A549 (cell line): ENCODE data around the gene RORC. TPM values are rescaled to one million over a fixed set of nuclear protein-coding genes. Genes with fewer than 3 reads are reported as not detected.

Experiments
- ATAC-seq, 2 experiments: fragments of 200-7000 bp in 1 of 2; fragments of >200 bp in 1 of 2; cut with Nextera tagmentation in 1 of 2; cut with Tn5 transposase in 1 of 2; 3 replicates each; pipeline versions ENCODE4 v1.8.0 to v1.9.1; 2018 to 2020; ENCODE audit warnings: mild to moderate bottlenecking in 1 of 2, moderate library complexity in 1 of 2
- CTCF ChIA-PET: fragments of 300-600 bp; sonication (Branson Sonifier 250); formaldehyde crosslinking; extraction: SDS; loops from one replicate; lab custom pipeline; 2021; ENCODE audit warnings: antibody characterized with exemption, inconsistent platforms; lab: Yijun Ruan, JAX
- POLR2A ChIA-PET: fragments of 350-600 bp; formaldehyde crosslinking; extraction: SDS; loops from one replicate; lab custom pipeline; 2021; ENCODE audit warnings: antibody characterized with exemption, inconsistent platforms; lab: Yijun Ruan, JAX
- DNase-seq, 2 experiments: peaks; one replicate each; pipeline versions ENCODE4 v3.0.0 to v3.0.0-alpha.2; 2011 to 2016; ENCODE audit warnings: low read depth in 1 of 2, low spot score in 1 of 2
- FAIRE-seq: peaks from 2 replicates; lab custom pipeline; 2011; peaks lifted over from hg19 to GRCh38; lab: Jason Lieb, UNC
- H3K27ac ChIP-seq, 2 experiments: fragments of >200 bp; sonication (Bioruptor Twin); formaldehyde crosslinking; 3 replicates each; pipeline ENCODE4 v1.5.1; 2016 to 2017
- H3K4me1 ChIP-seq: fragments of >200 bp; sonication (Bioruptor Twin); formaldehyde crosslinking; 3 replicates; pipeline ENCODE4 v1.6.1; 2016
- H3K4me2 ChIP-seq: fragments of >200 bp; sonication (Bioruptor Twin); formaldehyde crosslinking; 3 replicates; pipeline ENCODE4 v1.6.1; 2016
- H3K4me3 ChIP-seq: fragments of >200 bp; sonication (Bioruptor Twin); formaldehyde crosslinking; 3 replicates; pipeline ENCODE4 v1.5.1; 2016
- H3K9me3 ChIP-seq: fragments of >200 bp; sonication (Bioruptor Twin); formaldehyde crosslinking; 3 replicates; pipeline ENCODE4 v1.6.1; 2016
- BCL3 ChIP-seq: fragments of >200 bp; sonication (Bioruptor Twin); formaldehyde crosslinking; IDR thresholded peaks from 3 replicates; pipeline ENCODE4 v1.6.1; 2016
- BHLHE40 ChIP-seq: IDR thresholded peaks from 2 replicates; pipeline ENCODE4 v1.6.1; 2012; ENCODE audit warnings: low read depth, low read length, inconsistent platforms
- CBX2 ChIP-seq: fragments of 200-600 bp; sonication (generic); IDR thresholded peaks from 2 replicates; pipeline ENCODE4 v1.6.1; 2016; ENCODE audit warnings: low read depth, mild to moderate bottlenecking, borderline replicate concordance
- EP300 ChIP-seq, 2 experiments: fragments of >200 bp; sonication (Bioruptor Twin); formaldehyde crosslinking; IDR thresholded peaks; 2 replicates in 1 of 2; 3 replicates in 1 of 2; pipeline ENCODE4 v1.6.1; 2016 to 2017
- FOSB ChIP-seq: fragments of 250-450 bp; sonication (Bioruptor Pico); IDR thresholded peaks from 2 replicates; pipeline ENCODE4 v1.5.0; 2020; ENCODE audit warnings: mild to moderate bottlenecking, moderate library complexity
- FOXS1 ChIP-seq: fragments of 250-450 bp; sonication (Bioruptor Pico); IDR thresholded peaks from 2 replicates; pipeline ENCODE4 v1.5.0; 2020; ENCODE audit warnings: mild to moderate bottlenecking, moderate library complexity
- HDAC2 ChIP-seq: fragments of 200-600 bp; sonication (generic); IDR thresholded peaks from 2 replicates; pipeline ENCODE4 v1.6.1; 2016
- HOXB13 ChIP-seq: fragments of 250-450 bp; sonication (Bioruptor Pico); IDR thresholded peaks from 2 replicates; pipeline ENCODE4 v1.5.0; 2020; ENCODE audit warnings: low read depth, mild to moderate bottlenecking, moderate library complexity
- KDM1A ChIP-seq: fragments of 200-600 bp; sonication (generic); IDR thresholded peaks from 2 replicates; pipeline ENCODE4 v1.6.1; 2016; ENCODE audit warnings: low read depth, mild to moderate bottlenecking
- MAFK ChIP-seq: fragments of 450-650 bp; IDR thresholded peaks from 2 replicates; pipeline ENCODE4 v1.6.1; 2014; ENCODE audit not compliant: partially characterized antibody
- NFE2L2 ChIP-seq: fragments of 150-350 bp; conservative IDR thresholded peaks from 2 replicates; pipeline ENCODE4 v1.6.1; 2014; ENCODE audit warnings: low read length
- NR3C1 ChIP-seq: fragments of >200 bp; sonication (Bioruptor Twin); formaldehyde crosslinking; IDR thresholded peaks from 3 replicates; pipeline ENCODE4 v1.6.1; 2017
- PBX3 ChIP-seq: IDR thresholded peaks from 2 replicates; pipeline ENCODE4 v1.6.1; 2012
- PHF8 ChIP-seq: fragments of 200-600 bp; sonication (generic); IDR thresholded peaks from 2 replicates; pipeline ENCODE4 v1.6.1; 2016; ENCODE audit warnings: low read depth, mild to moderate bottlenecking, antibody characterized with exemption, moderate library complexity, borderline replicate concordance
- RAD21 ChIP-seq, 2 experiments: fragments of >200 bp in 1 of 2; sonication (Bioruptor Twin) in 1 of 2; formaldehyde crosslinking in 1 of 2; IDR thresholded peaks in 1 of 2; conservative IDR thresholded peaks in 1 of 2; 2 replicates in 1 of 2; 3 replicates in 1 of 2; pipeline ENCODE4 v1.6.1; 2012 to 2018; ENCODE audit warnings: inconsistent platforms in 1 of 2
- REST ChIP-seq: fragments of 200-600 bp; sonication (generic); IDR thresholded peaks from 2 replicates; pipeline ENCODE4 v1.6.1; 2016; ENCODE audit warnings: antibody characterized with exemption, mild to moderate bottlenecking, moderate library complexity
- TP53 ChIP-seq: fragments of 250-450 bp; sonication (Bioruptor Pico); IDR thresholded peaks from 2 replicates; pipeline ENCODE4 v1.5.0; 2021; ENCODE audit warnings: mild to moderate bottlenecking, moderate library complexity
- ZFP36 ChIP-seq: fragments of 450-650 bp; IDR thresholded peaks from 2 replicates; pipeline ENCODE4 v1.6.1; 2014; ENCODE audit warnings: borderline replicate concordance; ENCODE audit not compliant: partially characterized antibody
- ZNF302 ChIP-seq: fragments of 250-450 bp; sonication (Bioruptor Pico); IDR thresholded peaks from 2 replicates; pipeline ENCODE4 v1.9.0; 2021; ENCODE audit warnings: inconsistent platforms, mild to moderate bottlenecking, moderate library complexity
- ZSCAN20 ChIP-seq: fragments of 250-450 bp; sonication (Bioruptor Pico); IDR thresholded peaks from 2 replicates; pipeline ENCODE4 v1.8.0; 2022; ENCODE audit warnings: mild to moderate bottlenecking, moderate library complexity
- WGBS: methylation state at CpG from one replicate; pipeline ENCODE4 v1.1.6; 2017; ENCODE audit errors: missing lambda C conversion rate; 5-methylcytosine and 5-hydroxymethylcytosine counted together
- polyA plus RNA-seq, 4 experiments: library from polyadenylated mRNA; depleted of rRNA in 3 of 4; stranded (reverse); fragments of >200 nt; fragmentation: RNase III in 1 of 4; extraction: RNeasy Plus Mini Kit Qiagen cat#74134 plus additional on column Dnase treatment in 1 of 4; gene quantifications; 2 replicates in 3 of 4; 3 replicates in 1 of 4; pipeline ENCODE4 v1.2.3, GENCODE V29; 2011 to 2017

Gene RORC
- polyA plus RNA-seq, 2 of the 4 experiments (the other 2 are of a cell fraction) = 0.06 to 0.25 TPM

- Histone ChIP-seq H3K4me3 (no peak overlapping the region), H3K27ac (no peak overlapping the region), H3K9me3 (no peaks in the 10 kb centered on the region), H3K4me1 (no peaks in the 10 kb centered on the region)
- ATAC-seq (no peak), DNase-seq (no peak), FAIRE-seq (no peak)
- WGBS = 97% methylated on average over 1 of the region's 1 CpG
- CTCF ChIA-PET = interaction anchor here (1.2 kb wide), 1 partner anchor 366 kb away, joined by 3 read pairs; no protein-coding TSS in a partner anchor
- no peak for TF ChIP-seq REST
- TF ChIP-seq ZFP36 = no peak
- TF ChIP-seq KDM1A = no peak
- TF ChIP-seq, all 56 proteins: peak for 0
- H3K4me2 ChIP-seq = no peak overlapping the region
- POLR2A ChIA-PET = no interaction called here
Measured at GRCh38 chr1:151809985-151810556, 21.5 kb downstream of the RORC start.

GRCh38 chr1:151809290-151809984, 22.2 kb downstream of the RORC start:
- no peak for FAIRE-seq
- H3K4me2 ChIP-seq = no peak overlapping the region
- no peak for ATAC-seq
- POLR2A ChIA-PET = no interaction called here
- CTCF ChIA-PET = interaction anchor here (1.2 kb wide), 1 partner anchor 365 kb away, joined by 3 read pairs; no protein-coding TSS in a partner anchor
- H3K9me3 ChIP-seq = no peaks in the 10 kb centered on the region
- no peak for DNase-seq
- H3K4me3 ChIP-seq = no peak overlapping the region
- TF ChIP-seq NFE2L2 = no peak
- no peak for TF ChIP-seq ZNF302 (CRISPR knock-in tag)
- no peak for TF ChIP-seq HOXB13
- no peak for TF ChIP-seq MAFK
- no peak for TF ChIP-seq NR3C1
- no peak for TF ChIP-seq PHF8
- no peak for TF ChIP-seq HDAC2
- TF ChIP-seq RAD21 (conservative IDR thresholded peaks at IDR 0.05 in 1 of 2, IDR thresholded peaks at IDR 0.05 in 1 of 2) = no peak
- TF ChIP-seq CBX2 = no peak
- no peak for TF ChIP-seq ZSCAN20 (CRISPR knock-in tag)
- TF ChIP-seq BCL3 = no peak
- TF ChIP-seq TP53 (CRISPR knock-in tag) = no peak
- no peak for TF ChIP-seq ZFP36
- TF ChIP-seq FOXS1 (CRISPR knock-in tag) = no peak
- no peak for TF ChIP-seq BHLHE40
- TF ChIP-seq PBX3 = no peak
- TF ChIP-seq EP300 (IDR thresholded peaks at IDR 0.05) = no peak
- no peak for TF ChIP-seq FOSB (CRISPR knock-in tag)
- TF ChIP-seq, all 56 proteins: peak for 0
- WGBS = 58% methylated on average over 8 of the region's 8 CpGs
- H3K27ac ChIP-seq = no peak overlapping the region
- H3K4me1 ChIP-seq = no peaks in the 10 kb centered on the region
